ENCODE results near the gene TANGO6.
"Not testable (repeated sequence)": the region's sequence is repeated elsewhere in the genome, so short reads cannot be mapped to it uniquely, and the experiment has no call there.

Gene TANGO6

DNA sequence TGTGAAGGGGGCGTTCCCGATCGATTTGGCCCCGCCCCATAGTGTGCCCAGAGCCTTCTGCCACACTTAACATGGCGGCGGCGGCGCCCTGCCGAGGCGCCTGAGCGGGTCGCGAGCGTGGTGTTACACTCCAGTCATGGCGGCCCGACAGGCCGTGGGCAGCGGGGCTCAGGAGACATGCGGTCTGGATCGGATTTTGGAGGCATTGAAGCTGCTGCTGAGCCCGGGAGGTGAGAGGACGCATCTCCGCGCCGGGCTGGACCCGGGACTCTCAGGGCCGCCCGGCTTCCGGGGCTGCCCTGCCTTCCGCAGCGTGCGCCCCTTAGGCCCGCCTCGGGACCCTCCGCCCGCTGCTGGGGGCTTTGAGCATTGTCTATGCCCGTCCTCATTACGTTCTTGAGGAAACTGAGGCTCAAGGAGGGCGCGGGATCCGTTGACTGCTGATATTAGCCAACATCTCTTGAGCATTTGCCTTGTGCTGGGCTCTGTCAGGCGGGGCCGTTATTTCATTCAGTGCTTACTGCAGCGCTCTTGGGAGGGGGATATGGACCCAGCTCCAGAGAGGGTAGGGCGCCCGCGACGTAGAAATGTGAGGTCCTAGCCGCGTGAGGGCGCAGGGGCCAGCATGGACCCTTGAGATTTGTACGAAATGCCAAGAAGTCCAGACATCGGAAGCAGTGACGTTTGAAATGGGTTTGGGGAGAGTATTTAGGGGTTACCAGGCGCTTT, at the start of gene TANGO6:
Gene TANGO6, plus strand, starts transcription at position 50 of the 729 bp plus-strand sequence. Its CDS starts 87 bp downstream, at position 137.
- peak; percentile 90 for DNase-seq

DNA sequence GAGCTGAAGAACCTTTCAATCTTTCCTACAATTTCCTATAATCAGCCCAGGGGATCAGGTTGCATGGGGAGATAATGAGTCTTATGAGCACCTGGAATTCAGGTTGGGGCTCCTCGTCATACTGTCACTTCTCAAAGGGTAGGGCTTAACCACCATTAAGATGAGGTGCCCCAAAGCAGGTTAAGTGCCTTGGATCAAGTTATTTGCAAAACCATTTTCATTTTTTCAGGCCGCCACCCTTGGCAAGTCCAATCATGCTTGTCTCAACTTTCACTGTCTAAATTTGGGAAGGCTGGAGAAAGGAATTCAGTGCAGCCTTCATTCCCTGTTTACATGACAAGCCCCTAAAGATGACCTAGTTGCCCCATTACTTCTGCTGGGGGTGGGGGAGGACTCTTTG, 44.9 kb upstream of the TANGO6 start:
- no peak for DNase-seq

DNA sequence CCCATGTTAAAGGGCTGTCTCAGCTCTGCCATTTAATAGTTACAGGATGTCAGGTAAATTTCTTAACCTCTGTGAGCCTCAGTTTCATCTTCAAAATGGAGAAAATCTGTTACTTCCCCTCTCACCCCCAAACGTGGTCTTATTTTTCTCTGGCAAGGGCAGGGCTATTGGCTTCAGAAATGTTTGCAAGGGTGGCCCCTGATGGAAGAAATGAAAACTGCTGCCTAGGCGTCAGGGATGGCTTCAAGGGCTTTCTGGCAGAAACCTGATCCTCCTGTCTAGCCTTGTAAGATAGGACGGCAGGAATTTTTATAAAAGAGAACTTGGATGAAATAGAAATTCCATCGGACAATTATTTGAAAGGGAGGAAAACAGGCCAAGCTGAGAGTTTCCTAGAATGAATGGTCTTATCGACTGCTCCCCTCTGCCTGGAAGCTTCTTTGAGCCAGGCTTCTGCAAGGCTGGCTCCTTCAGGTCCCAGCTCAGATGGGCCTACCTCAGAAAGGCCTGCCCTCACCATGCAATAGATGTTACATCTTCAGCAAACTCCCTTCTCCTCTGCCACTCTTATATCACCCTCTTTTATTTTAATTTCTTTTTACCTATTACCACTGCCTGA, 43.0 kb upstream of the TANGO6 start:
- DNase-seq = peak; percentile 57

DNA sequence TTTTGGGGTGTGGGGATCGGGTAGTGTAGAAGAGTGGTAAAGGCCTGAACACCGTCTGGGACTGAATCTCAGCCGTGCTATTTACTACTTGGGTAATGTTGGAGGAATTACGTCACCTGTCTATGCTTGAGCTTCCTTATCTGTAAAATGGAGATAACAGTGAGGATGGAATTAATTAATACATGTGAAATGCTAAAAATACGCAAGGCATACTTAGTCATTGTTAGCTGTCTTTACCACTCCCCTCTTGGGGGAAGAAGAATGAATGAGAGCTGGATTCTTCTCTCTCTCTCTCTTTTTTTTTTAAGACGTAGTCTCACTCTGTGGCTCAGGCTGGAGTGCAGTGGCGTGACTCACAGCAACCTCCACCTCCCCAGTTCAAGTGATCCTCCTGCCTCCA, 41.1 kb upstream of the TANGO6 start:
- no peak for DNase-seq

DNA sequence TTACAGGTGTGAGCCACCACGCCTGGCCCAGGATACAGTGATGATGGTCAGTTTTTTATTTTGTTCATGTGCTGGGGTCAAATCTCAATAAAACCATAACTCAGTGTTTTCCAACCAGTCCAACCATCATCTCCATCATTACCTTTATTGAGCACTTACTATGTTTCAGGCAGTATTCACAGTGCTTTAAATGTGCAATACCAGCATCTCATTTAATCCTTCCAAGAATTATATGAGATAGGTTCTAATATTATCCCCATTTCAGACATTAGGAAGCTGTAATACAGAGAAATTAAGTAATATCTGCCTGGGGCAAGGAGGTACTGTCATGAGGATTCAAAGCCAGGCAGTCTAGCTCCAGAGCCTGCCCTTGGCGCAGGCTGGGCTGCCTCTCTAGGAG, 36.9 kb upstream of the TANGO6 start:
- no peak for DNase-seq

DNA sequence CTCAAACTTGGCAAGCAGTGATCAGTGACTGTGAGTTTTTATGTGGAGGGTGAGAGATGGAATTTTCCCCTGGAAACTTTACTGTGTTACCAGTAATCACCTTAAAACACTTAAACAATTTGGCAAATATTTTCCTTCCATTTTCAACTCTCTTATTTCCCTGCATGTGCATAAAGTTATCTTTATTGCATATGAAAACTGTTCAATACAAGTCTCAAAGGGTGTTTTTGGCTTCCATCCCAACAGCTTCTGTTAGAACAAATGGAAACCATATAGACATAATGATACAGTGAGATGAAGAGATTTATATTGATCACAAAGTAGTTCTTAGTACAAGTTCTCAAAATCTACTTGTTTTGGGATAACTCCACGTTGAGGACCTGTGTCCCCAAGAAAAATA, 36.4 kb upstream of the TANGO6 start:
- no peak for DNase-seq

DNA sequence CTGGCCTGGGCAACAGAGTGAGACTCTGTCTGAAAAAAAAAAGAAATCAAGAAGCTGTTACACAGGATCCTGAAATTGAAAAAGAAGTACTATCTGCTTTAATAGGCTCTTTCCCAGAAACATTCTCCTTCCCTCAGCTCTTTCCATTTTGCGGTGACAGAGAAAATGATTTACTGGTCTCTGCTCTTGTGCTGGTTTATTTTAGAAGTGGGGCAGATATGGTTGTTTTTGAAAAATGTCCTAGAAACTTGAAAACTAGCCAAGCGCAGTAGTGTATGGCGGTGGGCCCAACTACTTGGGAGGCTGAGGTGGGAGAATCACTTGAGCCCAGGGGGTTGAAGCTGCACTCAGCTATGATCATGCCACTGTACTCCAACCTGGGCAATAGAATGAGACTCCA, 28.8 kb upstream of the TANGO6 start:
- no peak for DNase-seq

DNA sequence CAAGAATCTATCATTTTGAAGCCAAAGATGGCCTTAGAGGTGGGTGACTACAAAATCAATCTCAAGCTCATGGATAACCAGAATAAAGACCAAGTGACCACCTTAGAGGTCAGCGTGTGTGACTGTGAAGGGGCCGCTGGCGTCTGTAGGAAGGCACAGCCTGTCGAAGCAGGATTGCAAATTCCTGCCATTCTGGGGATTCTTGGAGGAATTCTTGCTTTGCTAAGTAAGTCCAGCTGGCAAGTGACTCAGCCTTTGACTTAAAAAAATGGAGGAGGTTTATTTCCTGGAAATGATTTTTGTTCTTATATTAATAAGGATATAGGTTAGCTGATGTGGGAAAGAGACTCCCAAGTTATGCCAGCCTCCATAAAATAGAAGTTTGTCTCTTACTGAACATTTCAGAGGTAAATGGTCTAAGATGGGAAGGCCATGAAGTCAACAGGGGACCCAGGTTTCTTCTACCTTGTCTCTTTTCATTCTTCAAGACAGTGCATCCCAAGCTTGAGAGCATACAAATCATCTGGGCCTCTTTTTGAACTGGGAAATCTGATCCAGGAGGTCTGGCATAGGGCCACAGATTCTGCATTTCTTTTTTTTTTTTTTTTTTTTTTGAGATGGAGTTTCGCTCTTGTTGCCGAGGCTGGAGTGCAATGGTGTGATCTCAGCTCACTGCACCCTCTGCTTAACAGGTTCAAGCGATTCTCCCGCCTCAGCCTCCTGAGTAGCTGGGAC, 19.8 kb upstream of the TANGO6 start:
- no peak for DNase-seq

DNA sequence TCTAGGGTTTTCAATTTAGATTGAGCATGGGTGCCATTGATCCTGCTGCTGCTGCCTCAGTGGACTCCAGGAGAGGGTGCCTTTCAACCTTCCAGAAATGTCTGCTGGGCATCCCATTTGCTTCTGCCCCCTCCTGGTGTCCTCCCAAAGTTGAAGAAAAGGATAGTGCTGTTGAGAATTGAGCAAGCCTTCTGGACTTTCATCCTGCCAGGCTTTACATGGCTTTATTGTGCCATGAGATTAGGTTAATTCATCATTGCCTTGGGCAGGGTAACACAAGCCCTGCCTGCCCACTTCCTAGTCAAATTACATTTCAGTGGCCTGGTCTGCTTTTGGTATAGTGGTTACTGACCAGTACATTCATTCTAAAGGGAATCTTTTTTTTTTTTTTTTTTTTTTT, 17.9 kb upstream of the TANGO6 start:
- DNase-seq = no peak

DNA sequence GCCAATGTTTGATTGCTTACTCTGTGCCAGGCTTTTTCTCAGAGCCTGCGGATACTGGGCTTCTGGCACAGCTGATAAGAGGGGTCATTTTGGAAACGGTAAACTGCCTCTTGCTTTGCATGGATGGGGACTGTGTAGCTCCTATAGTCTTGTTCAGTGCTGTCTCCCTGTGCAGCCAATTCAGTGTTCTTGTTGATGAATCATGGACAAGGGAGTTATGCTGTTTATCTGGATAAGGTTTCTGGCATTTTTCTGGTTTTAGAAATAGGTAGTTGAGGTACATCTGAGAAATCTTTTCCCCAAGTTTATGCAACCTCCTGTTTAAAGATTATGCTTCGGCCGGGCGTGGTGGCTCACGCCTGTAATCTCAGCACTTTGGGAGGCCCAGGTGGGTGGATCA, 16.7 kb upstream of the TANGO6 start:
- DNase-seq = no peak

DNA sequence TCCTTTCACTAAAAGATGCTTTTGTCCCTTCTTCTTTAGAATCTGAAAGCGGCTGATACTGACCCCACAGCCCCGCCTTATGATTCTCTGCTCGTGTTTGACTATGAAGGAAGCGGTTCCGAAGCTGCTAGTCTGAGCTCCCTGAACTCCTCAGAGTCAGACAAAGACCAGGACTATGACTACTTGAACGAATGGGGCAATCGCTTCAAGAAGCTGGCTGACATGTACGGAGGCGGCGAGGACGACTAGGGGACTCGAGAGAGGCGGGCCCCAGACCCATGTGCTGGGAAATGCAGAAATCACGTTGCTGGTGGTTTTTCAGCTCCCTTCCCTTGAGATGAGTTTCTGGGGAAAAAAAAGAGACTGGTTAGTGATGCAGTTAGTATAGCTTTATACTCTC, 10.1 kb upstream of the TANGO6 start:
- no peak for DNase-seq

DNA sequence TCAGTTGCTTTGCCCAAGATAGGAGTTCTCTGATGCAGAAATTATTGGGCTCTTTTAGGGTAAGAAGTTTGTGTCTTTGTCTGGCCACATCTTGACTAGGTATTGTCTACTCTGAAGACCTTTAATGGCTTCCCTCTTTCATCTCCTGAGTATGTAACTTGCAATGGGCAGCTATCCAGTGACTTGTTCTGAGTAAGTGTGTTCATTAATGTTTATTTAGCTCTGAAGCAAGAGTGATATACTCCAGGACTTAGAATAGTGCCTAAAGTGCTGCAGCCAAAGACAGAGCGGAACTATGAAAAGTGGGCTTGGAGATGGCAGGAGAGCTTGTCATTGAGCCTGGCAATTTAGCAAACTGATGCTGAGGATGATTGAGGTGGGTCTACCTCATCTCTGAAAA, 8.8 kb upstream of the TANGO6 start:
- DNase-seq = no peak

DNA sequence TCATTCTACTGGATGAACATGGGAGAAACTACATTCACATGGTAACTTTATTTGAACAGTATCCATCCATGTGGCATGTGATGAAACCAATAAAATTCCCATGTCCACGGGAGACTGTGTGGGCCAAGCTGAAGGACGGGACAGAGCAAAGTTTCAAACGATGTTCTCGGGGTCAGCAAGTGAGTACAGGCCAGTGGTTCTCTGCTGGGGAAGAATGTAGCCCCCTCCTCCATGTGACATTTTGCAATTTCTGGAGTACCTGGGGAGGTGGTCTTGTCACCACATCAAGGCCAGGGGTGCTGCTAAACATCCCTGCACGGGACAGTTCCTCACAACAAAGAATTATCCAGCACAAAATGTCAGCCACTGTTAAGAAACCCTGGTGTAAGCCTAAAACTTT, 7.4 kb upstream of the TANGO6 start:
- DNase-seq = no peak

DNA sequence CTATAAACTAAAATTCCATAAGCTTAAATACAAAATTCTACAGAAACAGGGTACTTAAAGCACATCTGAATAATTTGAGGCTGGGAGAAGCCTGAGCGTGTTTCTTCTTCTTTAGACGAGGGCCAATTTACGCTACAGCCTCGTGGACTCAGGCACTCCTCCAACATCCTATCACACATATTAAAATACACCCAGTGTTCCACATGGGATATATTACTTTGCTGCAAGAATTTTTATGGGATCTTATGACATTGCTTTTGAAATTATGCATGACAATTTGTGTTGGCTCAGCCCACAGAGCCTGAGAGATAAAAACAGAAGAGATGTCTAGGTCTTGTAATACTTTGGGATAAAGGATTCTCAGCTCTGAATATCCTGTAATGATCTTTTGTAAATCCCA, 3.5 kb upstream of the TANGO6 start:
- DNase-seq = no peak

DNA sequence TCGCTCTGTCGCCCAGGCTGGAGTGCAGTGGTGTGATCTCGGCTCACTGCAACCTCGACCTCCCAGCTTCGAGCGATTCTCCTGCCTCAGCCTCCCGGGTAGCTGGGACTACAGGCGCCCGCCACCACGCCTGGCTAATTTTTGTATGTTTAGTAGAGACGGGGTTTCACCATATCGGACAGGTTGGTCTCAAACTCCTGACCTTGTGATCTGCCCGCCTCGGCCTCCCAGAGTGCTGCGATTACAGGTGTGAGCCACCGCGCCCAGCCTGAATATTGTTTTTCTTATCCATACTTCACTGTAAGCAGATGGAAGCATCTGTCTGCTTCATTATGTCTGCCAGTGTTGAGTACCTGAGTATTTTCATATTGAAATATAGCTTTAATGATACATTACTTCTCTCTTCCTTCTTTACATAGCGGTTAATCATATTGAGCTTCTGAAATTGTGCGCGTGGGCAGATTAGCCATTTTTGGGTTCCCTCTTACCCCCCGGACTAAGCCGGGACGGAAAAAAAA, 308 bp upstream of the TANGO6 start:
- not testable (repeated sequence) for DNase-seq

DNA sequence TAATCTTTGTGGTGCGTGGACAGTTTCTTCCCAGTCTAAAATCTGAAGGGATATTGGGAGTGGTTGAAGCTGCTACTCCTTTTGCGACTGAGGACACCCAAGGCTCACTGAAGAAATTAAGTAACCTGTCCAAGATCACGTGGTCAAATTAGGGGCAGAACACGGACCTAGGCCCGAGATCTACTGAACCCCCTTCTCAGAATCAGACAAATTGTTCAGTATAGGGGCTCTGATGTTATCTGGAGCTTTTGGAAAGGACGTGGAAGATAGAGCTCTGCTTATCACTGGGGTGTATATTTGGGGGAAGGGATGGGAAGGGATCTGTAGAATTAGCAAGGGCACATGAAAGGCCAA, 857 bp downstream of the TANGO6 start:
- no peak for DNase-seq

DNA sequence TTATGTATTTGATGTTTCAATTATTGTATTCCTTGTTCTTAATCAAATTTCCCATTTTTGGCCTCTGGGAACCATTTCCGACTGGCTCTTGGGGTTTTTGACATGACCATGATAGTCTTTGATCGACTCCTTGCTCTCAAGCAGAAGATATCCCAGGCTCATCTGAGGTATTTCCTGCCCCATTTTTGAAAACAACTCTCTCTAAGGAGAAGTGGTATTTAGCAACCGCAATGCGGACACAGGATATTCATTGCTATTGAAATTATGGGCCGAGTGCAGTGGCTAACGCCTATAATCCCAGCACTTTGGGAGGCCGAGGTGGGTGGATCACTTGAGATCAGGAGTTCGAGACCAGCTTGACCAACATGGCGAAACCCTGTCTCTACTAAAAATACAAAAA, 5.5 kb downstream of the TANGO6 start:
- no peak for DNase-seq

DNA sequence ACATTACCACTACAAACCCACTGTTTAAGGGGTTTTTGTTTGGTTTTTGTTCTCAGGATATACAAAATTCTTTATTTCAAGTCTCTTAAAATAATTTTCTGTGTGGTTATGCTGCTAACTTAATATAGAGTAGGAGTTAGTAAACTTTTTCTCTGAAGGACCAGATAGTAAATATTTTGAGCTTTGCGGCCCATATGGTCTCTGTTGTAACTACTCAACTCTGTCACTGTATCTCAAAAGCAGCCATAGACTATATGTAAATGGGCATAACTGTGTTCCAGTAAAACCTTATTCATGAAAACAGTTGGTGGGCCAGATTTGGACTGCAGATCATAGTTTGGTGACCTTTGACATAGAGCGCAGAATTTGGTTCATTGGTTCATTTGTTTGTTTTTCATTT, 7.2 kb downstream of the TANGO6 start:
- no peak for DNase-seq

DNA sequence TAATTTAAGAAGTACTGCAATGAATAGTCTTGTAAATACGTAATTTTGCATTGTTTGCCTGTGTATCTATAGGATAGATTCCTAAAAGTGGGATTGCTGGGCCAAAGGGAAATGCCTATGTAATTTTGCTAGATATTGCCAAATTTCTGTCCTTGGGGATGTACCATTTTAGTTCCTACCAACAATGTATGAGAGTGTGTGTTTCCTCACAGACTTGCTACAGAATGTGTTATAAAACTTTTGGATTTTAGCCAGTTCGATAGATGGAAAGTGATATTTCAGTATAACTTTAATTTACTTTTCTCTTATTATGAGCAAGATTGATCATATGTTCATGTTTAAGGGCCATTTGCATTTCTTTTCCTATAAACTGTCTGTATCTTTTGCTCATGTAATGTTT, 8.3 kb downstream of the TANGO6 start:
- no peak for DNase-seq

DNA sequence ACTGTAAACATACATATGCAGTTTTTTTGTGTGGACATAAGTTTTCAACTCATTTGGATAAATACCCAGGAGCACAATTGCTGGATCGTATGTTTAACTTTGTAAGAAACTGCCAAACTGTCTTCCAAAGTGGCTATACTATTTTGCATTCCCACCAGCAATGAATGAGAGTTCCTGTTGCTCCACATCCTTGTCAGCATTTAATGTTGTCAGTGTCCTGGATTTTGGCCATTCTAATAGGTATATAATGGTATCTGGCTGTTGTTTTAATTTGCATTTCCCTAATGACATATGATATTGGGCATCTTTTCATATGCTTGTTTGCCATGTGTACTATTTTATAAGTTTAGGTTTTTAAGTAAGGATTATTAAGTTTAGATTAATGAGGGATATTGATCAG, 14.1 kb downstream of the TANGO6 start:
- DNase-seq = no peak

DNA sequence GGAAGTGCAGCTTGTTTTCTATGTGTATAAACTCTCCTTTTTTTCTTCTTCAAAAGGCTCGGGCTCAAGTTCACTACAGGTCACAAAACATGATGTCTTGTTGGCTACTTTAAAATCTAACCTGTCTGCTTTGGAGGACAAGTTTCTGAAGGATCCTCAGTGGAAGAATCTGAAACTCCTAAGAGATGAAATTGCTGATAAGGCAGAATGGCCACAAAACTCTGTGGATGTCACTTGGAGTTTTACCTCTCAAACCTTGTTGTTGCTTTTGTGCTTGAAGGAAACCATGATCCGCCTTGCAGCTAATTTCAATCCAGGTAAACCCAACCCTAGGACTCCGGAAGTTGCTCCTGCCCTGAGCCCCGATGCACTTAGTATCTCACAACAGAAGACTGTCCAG, 16.5 kb downstream of the TANGO6 start:
- DNase-seq = no peak

DNA sequence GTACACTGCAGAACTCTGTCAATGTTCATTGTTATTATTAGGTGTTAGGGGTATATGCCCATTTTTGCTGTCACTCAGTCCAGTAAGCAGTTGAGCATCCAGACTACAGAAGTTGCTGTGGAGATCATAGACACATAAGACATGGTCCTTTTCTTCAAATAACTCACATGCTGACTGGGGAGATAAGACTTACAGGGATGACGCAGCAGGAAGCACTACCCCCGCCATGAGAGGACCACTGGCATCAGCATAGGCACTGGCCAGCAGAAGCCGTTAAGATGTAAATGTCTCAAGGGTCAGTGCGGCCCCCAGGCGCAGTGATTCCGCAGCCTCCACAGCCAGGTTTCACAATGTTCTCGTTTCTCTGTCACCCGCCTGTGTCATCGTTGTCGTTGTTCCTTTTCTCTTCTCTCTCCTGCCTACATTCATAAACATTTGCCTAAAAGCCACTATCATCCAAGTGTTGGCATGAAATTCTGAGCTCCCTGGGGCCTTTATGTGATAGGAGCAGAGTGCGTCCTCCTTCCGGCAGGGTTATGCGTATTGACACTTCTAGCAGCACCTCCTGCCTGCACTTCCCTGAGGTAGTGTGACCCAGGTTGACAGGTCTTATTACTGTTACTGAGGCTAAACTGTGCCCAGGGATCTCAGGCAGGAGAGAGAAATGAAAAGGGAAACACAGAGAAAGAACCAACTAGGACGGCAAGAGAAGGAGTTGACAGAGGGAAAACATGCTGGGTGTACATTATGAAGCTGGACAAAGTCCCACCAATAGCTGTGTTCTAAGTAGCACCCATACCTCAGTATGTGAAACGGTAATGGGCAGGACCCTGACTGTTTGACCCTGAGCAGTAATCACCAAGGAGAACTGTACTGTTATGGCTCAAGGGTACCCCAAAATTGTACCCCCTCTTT, 17.9 kb downstream of the TANGO6 start:
- no peak for DNase-seq

DNA sequence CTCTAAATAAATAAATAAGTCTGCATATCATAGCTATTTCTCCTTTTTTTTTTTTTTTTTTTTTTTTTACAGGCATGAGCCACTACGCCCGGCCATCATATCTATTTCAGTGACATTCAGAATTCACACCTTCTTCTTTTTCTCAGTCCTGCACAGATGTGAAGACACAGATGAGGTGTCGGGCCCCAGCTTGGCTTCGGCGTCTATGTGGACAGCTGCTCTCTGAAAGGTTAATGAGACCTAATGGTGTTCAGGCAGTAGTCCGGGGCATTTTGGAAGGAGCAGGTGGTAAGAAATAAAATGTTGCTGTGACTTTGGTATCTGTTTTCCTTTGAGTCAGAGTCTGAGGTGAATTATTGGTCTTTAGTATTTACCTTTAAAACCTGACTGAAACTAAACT, 23.6 kb downstream of the TANGO6 start:
- peak; percentile 43 for DNase-seq

Measured in NCI-H1092 treated with DMSO at 0.1 percent for 48 hours (cell line).